Lung (tissue), 12 donors: ENCODE data around the gene FGF2. TPM values are rescaled to one million over a fixed set of nuclear protein-coding genes. Genes with fewer than 3 reads are reported as not detected.

Experiments
- ATAC-seq: fragments of 200-7000 bp; cut with Tn5 transposase; one replicate; pipeline ENCODE4 v1.9.1; 2020; ENCODE audit warnings: moderate number of reproducible peaks; ENCODE audit not compliant: insufficient read depth, low FRiP score
- DNase-seq, 3 donors: peaks; one replicate each; pipeline ENCODE4 v3.0.0-alpha.2; 2013 to 2017
- H3K27ac ChIP-seq, 2 donors: one replicate each; pipeline ENCODE4 v1.5.1; 2013; ENCODE audit warnings: mild to moderate bottlenecking in 2 of 2, moderate library complexity in 2 of 2, control low read depth in 1 of 2, inconsistent platforms in 1 of 2, low read depth in 1 of 2, low read length in 1 of 2
- H3K27me3 ChIP-seq, 3 donors: one replicate each; pipeline ENCODE4 v1.5.1; 2013; ENCODE audit warnings: low read length in 2 of 3; ENCODE audit not compliant: control insufficient read depth in 3 of 3, insufficient read depth in 3 of 3
- H3K36me3 ChIP-seq, 4 donors: one replicate each; pipeline ENCODE4 v1.5.1; 2013; ENCODE audit warnings: low read length in 4 of 4, mild to moderate bottlenecking in 1 of 4, moderate library complexity in 1 of 4; ENCODE audit not compliant: control insufficient read depth in 4 of 4, insufficient read depth in 4 of 4
- H3K4me1 ChIP-seq, 5 donors: one replicate each; pipeline ENCODE4 v1.5.1; 2013; ENCODE audit warnings: low read length in 5 of 5, mild to moderate bottlenecking in 2 of 5, moderate library complexity in 1 of 5; ENCODE audit not compliant: control insufficient read depth in 5 of 5, insufficient read depth in 5 of 5
- H3K4me3 ChIP-seq: one replicate; pipeline ENCODE4 v1.5.1; 2013; ENCODE audit warnings: mild to moderate bottlenecking, control low read depth, moderate library complexity
- H3K9ac ChIP-seq, 2 donors: one replicate each; pipeline ENCODE4 v1.5.1; 2013; ENCODE audit warnings: low read length in 2 of 2, control low read depth in 1 of 2; ENCODE audit not compliant: insufficient read depth in 1 of 2
- H3K9me3 ChIP-seq, 4 donors: one replicate each; pipeline ENCODE4 v1.5.1; 2013; ENCODE audit warnings: low read length in 3 of 4, mild to moderate bottlenecking in 1 of 4, moderate library complexity in 1 of 4; ENCODE audit not compliant: control insufficient read depth in 4 of 4, insufficient read depth in 3 of 4
- WGBS, 2 donors: extraction: QIAGEN DNeasy Blood & Tissue Kit; methylation state at CpG; one replicate each; pipeline ENCODE4 v1.1.7; 2013; 5-methylcytosine and 5-hydroxymethylcytosine counted together
- polyA plus RNA-seq, 2 donors: library from polyadenylated mRNA; stranded (reverse); fragments of 200-250 nt; gene quantifications; one replicate each; pipeline ENCODE4 v1.2.1, GENCODE V29; 2013
- total RNA-seq, 2 donors: library from RNA; depleted of rRNA in 1 of 2; stranded (reverse); fragments of >200 nt in 1 of 2; gene quantifications; one replicate each; pipeline ENCODE4 v1.2.1, GENCODE V29; 2014 to 2021
- TF ChIP-seq, protein P1 (sequence below): IDR thresholded peaks from 2 replicates; pipeline ENCODE4 v1.5.1; 2012; ENCODE audit warnings: mild to moderate bottlenecking; ENCODE audit errors: control extremely low read depth, extremely low read depth
- donor health status: control.
- donor health status: control.
- donor health status: Bipolar disorder and iron deficiency.
- donor health status: healthy.
- donor health status: DM: yes; HTN: yes; CAD: no.

FGF2 gene
- total and polyA plus RNA-seq, 4 donors, result 2.4 to 11.6 (median 6.2) TPM

DNA sequence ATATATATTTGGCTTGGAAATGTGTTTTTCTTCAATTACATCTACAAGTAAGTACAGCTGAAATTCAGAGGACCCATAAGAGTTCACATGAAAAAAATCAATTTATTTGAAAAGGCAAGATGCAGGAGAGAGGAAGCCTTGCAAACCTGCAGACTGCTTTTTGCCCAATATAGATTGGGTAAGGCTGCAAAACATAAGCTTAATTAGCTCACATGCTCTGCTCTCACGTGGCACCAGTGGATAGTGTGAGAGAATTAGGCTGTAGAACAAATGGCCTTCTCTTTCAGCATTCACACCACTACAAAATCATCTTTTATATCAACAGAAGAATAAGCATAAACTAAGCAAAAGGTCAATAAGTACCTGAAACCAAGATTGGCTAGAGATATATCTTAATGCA lies 69.6 kb downstream of the FGF2 start:
- no peaks in the 10 kb centered on the region for H3K4me1 ChIP-seq
- no peak for DNase-seq
- no peak overlapping the region for H3K9ac ChIP-seq
- 79 to 94% methylated on average over 1 of the region's 1 CpG for WGBS, 2 donors
- no peak overlapping the region for H3K4me3 ChIP-seq
- H3K27me3 ChIP-seq, result no peaks in the 10 kb centered on the region
- H3K27ac ChIP-seq, result no peak overlapping the region
- no peak for ATAC-seq
- peaks cover 0 to 8% (median 4%) of the 10 kb centered on the region in 4 donors for H3K36me3 ChIP-seq
- no peaks in the 10 kb centered on the region for H3K9me3 ChIP-seq
- TF ChIP-seq, protein P1, sequence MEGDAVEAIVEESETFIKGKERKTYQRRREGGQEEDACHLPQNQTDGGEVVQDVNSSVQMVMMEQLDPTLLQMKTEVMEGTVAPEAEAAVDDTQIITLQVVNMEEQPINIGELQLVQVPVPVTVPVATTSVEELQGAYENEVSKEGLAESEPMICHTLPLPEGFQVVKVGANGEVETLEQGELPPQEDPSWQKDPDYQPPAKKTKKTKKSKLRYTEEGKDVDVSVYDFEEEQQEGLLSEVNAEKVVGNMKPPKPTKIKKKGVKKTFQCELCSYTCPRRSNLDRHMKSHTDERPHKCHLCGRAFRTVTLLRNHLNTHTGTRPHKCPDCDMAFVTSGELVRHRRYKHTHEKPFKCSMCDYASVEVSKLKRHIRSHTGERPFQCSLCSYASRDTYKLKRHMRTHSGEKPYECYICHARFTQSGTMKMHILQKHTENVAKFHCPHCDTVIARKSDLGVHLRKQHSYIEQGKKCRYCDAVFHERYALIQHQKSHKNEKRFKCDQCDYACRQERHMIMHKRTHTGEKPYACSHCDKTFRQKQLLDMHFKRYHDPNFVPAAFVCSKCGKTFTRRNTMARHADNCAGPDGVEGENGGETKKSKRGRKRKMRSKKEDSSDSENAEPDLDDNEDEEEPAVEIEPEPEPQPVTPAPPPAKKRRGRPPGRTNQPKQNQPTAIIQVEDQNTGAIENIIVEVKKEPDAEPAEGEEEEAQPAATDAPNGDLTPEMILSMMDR, result no peak

DNA sequence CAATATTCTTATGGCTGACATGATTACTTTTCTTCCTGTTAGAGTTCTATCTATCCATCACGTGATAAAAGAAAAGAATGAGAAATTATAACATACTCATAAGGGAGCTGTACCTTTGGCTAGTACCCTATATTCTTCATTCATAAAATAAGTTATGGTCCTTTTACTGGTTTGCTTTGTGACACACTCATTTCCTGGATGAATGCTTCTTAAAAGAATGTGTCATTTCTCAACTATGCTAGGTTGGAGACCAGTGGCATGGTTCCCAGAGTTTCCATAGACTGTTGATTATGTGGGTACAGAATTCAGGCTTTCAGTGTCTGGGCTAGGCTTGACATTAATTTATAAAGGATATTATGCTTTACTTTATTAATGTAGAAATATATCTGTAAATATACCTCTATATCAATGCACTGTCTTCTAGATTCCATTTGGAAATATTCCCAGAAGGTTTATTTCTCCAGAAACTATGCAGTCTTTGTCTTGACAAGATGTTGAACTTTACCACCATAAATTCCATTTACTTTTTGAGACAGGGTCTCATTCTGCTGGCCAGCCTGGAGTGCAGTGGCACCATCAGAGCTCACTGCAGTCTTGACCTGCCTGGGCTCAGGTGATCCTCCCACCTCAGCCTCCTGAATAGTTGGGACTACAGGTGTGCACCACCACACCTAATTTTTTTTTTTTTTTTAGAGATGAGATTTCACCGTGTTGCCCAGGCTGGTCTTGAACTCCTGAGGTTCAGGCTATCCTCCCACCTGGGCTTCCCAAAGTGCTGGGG lies 71.9 kb downstream of the FGF2 start:
- Histone ChIP-seq H3K27ac (no peak overlapping the region), H3K9me3 (no peaks in the 10 kb centered on the region), H3K4me1 (no peaks in the 10 kb centered on the region), H3K36me3 (peaks cover 0 to 6% (median 3%) of the 10 kb centered on the region in 4 donors), H3K27me3 (no peaks in the 10 kb centered on the region), H3K4me3 (no peak overlapping the region), H3K9ac (no peak overlapping the region)
- peak; percentile 41 for ATAC-seq
- TF ChIP-seq, protein P1, result no peak
- peak in 1 of 3 donors; percentile 21 for DNase-seq
- WGBS, 2 donors, result 90 to 94% methylated on average over 2 of the region's 2 CpGs

DNA sequence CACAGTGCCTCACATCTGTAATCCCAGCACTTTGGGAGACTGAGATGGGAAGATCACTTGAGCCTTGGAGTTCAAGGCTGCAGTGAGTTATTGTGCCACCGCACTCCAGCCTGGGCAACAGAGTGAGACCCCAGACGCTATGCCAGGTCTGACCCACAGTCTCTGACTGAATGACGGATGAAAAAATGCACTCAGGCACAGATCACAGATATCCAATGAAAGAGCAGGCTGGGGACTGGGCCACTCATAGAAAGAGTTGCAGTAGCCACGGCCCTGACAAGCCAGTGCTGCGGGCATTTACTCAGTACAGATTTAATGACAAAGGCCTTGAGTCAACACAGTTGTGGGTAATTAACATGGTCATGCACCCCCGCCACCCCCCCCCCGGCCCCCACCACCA lies 73.1 kb downstream of the FGF2 start:
- Histone ChIP-seq H3K27ac (no peak overlapping the region), H3K9ac (no peak overlapping the region), H3K4me3 (no peak overlapping the region), H3K27me3 (no peaks in the 10 kb centered on the region), H3K36me3 (peaks cover 0 to 3% (median under 1%) of the 10 kb centered on the region in 4 donors), H3K4me1 (no peaks in the 10 kb centered on the region), H3K9me3 (no peaks in the 10 kb centered on the region)
- 85 to 96% methylated on average over 7 of the region's 7 CpGs for WGBS, 2 donors
- no peak for ATAC-seq
- TF ChIP-seq, protein P1, result no peak
- no peak for DNase-seq
